ENCODE measurements around the gene PTPN11. TPM values are rescaled to one million over a fixed set of nuclear protein-coding genes. Genes with fewer than 3 reads are reported as not detected.
A peak's percentile ranks its signal among the peaks of the same experiment; 100 is the strongest.
"Not testable (repeated sequence)": the region's sequence is repeated elsewhere in the genome, so short reads cannot be mapped to it uniquely, and the experiment has no call there.

Gene PTPN11
- total RNA-seq, 1 donor from 2014 or later, result 34.4 TPM

- Histone ChIP-seq H3K9ac (ENCODE audit: low read depth in 1 of 3, low read length in 3 of 3) (no peak overlapping the region), H3K4me3 (ENCODE audit: low read length in 3 of 3) (no peak overlapping the region), H3K36me3 (ENCODE audit: control insufficient read depth in 3 of 3, insufficient read depth in 3 of 3, low read length in 3 of 3) (no peaks in the 10 kb centered on the region), H3K27me3 (ENCODE audit: control insufficient read depth in 3 of 3, insufficient read depth in 3 of 3, low read length in 3 of 3) (no peaks in the 10 kb centered on the region), H3K9me3 (ENCODE audit: control insufficient read depth in 3 of 3, low read length in 3 of 3) (no peaks in the 10 kb centered on the region), H3K4me1 (ENCODE audit: control insufficient read depth in 3 of 3, insufficient read depth in 3 of 3, low read length in 3 of 3) (peaks cover 0 to 7% (median 4%) of the 10 kb centered on the region in 3 donors), H3K27ac (ENCODE audit: low read depth, low read length) (no peak overlapping the region)
Observed at GRCh38 chr12:112386726-112387125, 32.0 kb upstream of the PTPN11 start.

GRCh38 chr12:112389228-112389627, 29.5 kb upstream of the PTPN11 start:
- Histone ChIP-seq H3K9me3 (ENCODE audit: control insufficient read depth in 3 of 3, low read length in 3 of 3) (no peaks in the 10 kb centered on the region), H3K36me3 (ENCODE audit: control insufficient read depth in 3 of 3, insufficient read depth in 3 of 3, low read length in 3 of 3) (no peaks in the 10 kb centered on the region), H3K4me1 (ENCODE audit: control insufficient read depth in 3 of 3, insufficient read depth in 3 of 3, low read length in 3 of 3) (peaks cover 0 to 5% (median 0%) of the 10 kb centered on the region in 3 donors), H3K27me3 (ENCODE audit: control insufficient read depth in 3 of 3, insufficient read depth in 3 of 3, low read length in 3 of 3) (no peaks in the 10 kb centered on the region), H3K4me3 (ENCODE audit: low read length in 3 of 3) (no peak overlapping the region), H3K27ac (ENCODE audit: low read depth, low read length) (no peak overlapping the region), H3K9ac (ENCODE audit: low read depth in 1 of 3, low read length in 3 of 3) (no peak overlapping the region)

- not testable (repeated sequence) for H3K36me3 ChIP-seq (ENCODE audit: control insufficient read depth in 3 of 3, insufficient read depth in 3 of 3, low read length in 3 of 3); H3K9ac ChIP-seq (ENCODE audit: low read depth in 1 of 3, low read length in 3 of 3); H3K27ac ChIP-seq (ENCODE audit: low read depth, low read length); H3K4me1 ChIP-seq (ENCODE audit: control insufficient read depth in 3 of 3, insufficient read depth in 3 of 3, low read length in 3 of 3); H3K9me3 ChIP-seq (ENCODE audit: control insufficient read depth in 3 of 3, low read length in 3 of 3); H3K27me3 ChIP-seq (ENCODE audit: control insufficient read depth in 3 of 3, insufficient read depth in 3 of 3, low read length in 3 of 3); H3K4me3 ChIP-seq (ENCODE audit: low read length in 3 of 3)
Observed at GRCh38 chr12:112389922-112390654, 28.7 kb upstream of the PTPN11 start.

GRCh38 chr12:112393328-112393727, 25.4 kb upstream of the PTPN11 start:
- Histone ChIP-seq H3K4me1 (ENCODE audit: control insufficient read depth in 3 of 3, insufficient read depth in 3 of 3, low read length in 3 of 3) (peaks cover 0 to 5% (median 0%) of the 10 kb centered on the region in 3 donors), H3K9ac (ENCODE audit: low read depth in 1 of 3, low read length in 3 of 3) (no peak overlapping the region), H3K9me3 (ENCODE audit: control insufficient read depth in 3 of 3, low read length in 3 of 3) (no peaks in the 10 kb centered on the region), H3K36me3 (ENCODE audit: control insufficient read depth in 3 of 3, insufficient read depth in 3 of 3, low read length in 3 of 3) (no peaks in the 10 kb centered on the region), H3K4me3 (ENCODE audit: low read length in 3 of 3) (no peak overlapping the region), H3K27ac (ENCODE audit: low read depth, low read length) (no peak overlapping the region), H3K27me3 (ENCODE audit: control insufficient read depth in 3 of 3, insufficient read depth in 3 of 3, low read length in 3 of 3) (no peaks in the 10 kb centered on the region)

GRCh38 chr12:112401054-112401453, 17.7 kb upstream of the PTPN11 start:
- peaks cover 15 to 20% (median 16%) of the 10 kb centered on the region in 3 donors for H3K36me3 ChIP-seq (ENCODE audit: control insufficient read depth in 3 of 3, insufficient read depth in 3 of 3, low read length in 3 of 3)
- H3K27me3 ChIP-seq (ENCODE audit: control insufficient read depth in 3 of 3, insufficient read depth in 3 of 3, low read length in 3 of 3), result no peaks in the 10 kb centered on the region
- H3K27ac ChIP-seq (ENCODE audit: low read depth, low read length), result no peak overlapping the region
- H3K4me3 ChIP-seq (ENCODE audit: low read length in 3 of 3), result no peak overlapping the region
- H3K4me1 ChIP-seq (ENCODE audit: control insufficient read depth in 3 of 3, insufficient read depth in 3 of 3, low read length in 3 of 3), result no peaks in the 10 kb centered on the region
- H3K9ac ChIP-seq (ENCODE audit: low read depth in 1 of 3, low read length in 3 of 3), result no peak overlapping the region
- H3K9me3 ChIP-seq (ENCODE audit: control insufficient read depth in 3 of 3, low read length in 3 of 3), result no peaks in the 10 kb centered on the region

- no peaks in the 10 kb centered on the region for H3K9me3 ChIP-seq (ENCODE audit: control insufficient read depth in 3 of 3, low read length in 3 of 3)
- H3K27ac ChIP-seq (ENCODE audit: low read depth, low read length), result no peak overlapping the region
- no peaks in the 10 kb centered on the region for H3K4me1 ChIP-seq (ENCODE audit: control insufficient read depth in 3 of 3, insufficient read depth in 3 of 3, low read length in 3 of 3)
- no peak overlapping the region for H3K4me3 ChIP-seq (ENCODE audit: low read length in 3 of 3)
- H3K27me3 ChIP-seq (ENCODE audit: control insufficient read depth in 3 of 3, insufficient read depth in 3 of 3, low read length in 3 of 3), result no peaks in the 10 kb centered on the region
- no peak overlapping the region for H3K9ac ChIP-seq (ENCODE audit: low read depth in 1 of 3, low read length in 3 of 3)
- peaks cover 20 to 29% (median 26%) of the 10 kb centered on the region in 3 donors for H3K36me3 ChIP-seq (ENCODE audit: control insufficient read depth in 3 of 3, insufficient read depth in 3 of 3, low read length in 3 of 3)
Observed at GRCh38 chr12:112401903-112402498, 16.7 kb upstream of the PTPN11 start.

- no peaks in the 10 kb centered on the region for H3K27me3 ChIP-seq (ENCODE audit: control insufficient read depth in 3 of 3, insufficient read depth in 3 of 3, low read length in 3 of 3)
- no peak overlapping the region for H3K4me3 ChIP-seq (ENCODE audit: low read length in 3 of 3)
- no peaks in the 10 kb centered on the region for H3K9me3 ChIP-seq (ENCODE audit: control insufficient read depth in 3 of 3, low read length in 3 of 3)
- no peak overlapping the region for H3K27ac ChIP-seq (ENCODE audit: low read depth, low read length)
- H3K4me1 ChIP-seq (ENCODE audit: control insufficient read depth in 3 of 3, insufficient read depth in 3 of 3, low read length in 3 of 3), result peaks cover 3 to 19% (median 7%) of the 10 kb centered on the region in 3 donors
- H3K9ac ChIP-seq (ENCODE audit: low read depth in 1 of 3, low read length in 3 of 3), result no peak overlapping the region
- peaks cover 28 to 40% (median 34%) of the 10 kb centered on the region in 3 donors for H3K36me3 ChIP-seq (ENCODE audit: control insufficient read depth in 3 of 3, insufficient read depth in 3 of 3, low read length in 3 of 3)
Observed at GRCh38 chr12:112406519-112407488, 11.9 kb upstream of the PTPN11 start.

GRCh38 chr12:112407683-112408082, 11.1 kb upstream of the PTPN11 start:
- not testable (repeated sequence) for H3K4me3 ChIP-seq (ENCODE audit: low read length in 3 of 3); H3K9me3 ChIP-seq (ENCODE audit: control insufficient read depth in 3 of 3, low read length in 3 of 3); H3K27ac ChIP-seq (ENCODE audit: low read depth, low read length); H3K9ac ChIP-seq (ENCODE audit: low read depth in 1 of 3, low read length in 3 of 3); H3K27me3 ChIP-seq (ENCODE audit: control insufficient read depth in 3 of 3, insufficient read depth in 3 of 3, low read length in 3 of 3)
- Histone ChIP-seq H3K36me3 (ENCODE audit: control insufficient read depth in 3 of 3, insufficient read depth in 3 of 3, low read length in 3 of 3) (peaks cover 28 to 40% (median 34%) of the 10 kb centered on the region in 3 donors), H3K4me1 (ENCODE audit: control insufficient read depth in 3 of 3, insufficient read depth in 3 of 3, low read length in 3 of 3) (peaks cover 3 to 19% (median 7%) of the 10 kb centered on the region in 3 donors)

GRCh38 chr12:112408621-112409020, 10.1 kb upstream of the PTPN11 start:
- Histone ChIP-seq H3K27me3 (ENCODE audit: control insufficient read depth in 3 of 3, insufficient read depth in 3 of 3, low read length in 3 of 3) (no peaks in the 10 kb centered on the region), H3K36me3 (ENCODE audit: control insufficient read depth in 3 of 3, insufficient read depth in 3 of 3, low read length in 3 of 3) (peaks cover 28 to 40% (median 34%) of the 10 kb centered on the region in 3 donors), H3K4me3 (ENCODE audit: low read length in 3 of 3) (peak overlapping the region; percentile 84 to 98 (median 96)), H3K4me1 (ENCODE audit: control insufficient read depth in 3 of 3, insufficient read depth in 3 of 3, low read length in 3 of 3) (peaks cover 3 to 19% (median 7%) of the 10 kb centered on the region in 3 donors), H3K9ac (ENCODE audit: low read depth in 1 of 3, low read length in 3 of 3) (peak overlapping the region; percentile 91 to 96 (median 93)), H3K27ac (ENCODE audit: low read depth, low read length) (peak overlapping the region; percentile 82), H3K9me3 (ENCODE audit: control insufficient read depth in 3 of 3, low read length in 3 of 3) (no peaks in the 10 kb centered on the region)

Measured in skeletal muscle tissue (tissue), 4 donors.